CD14-positive monocyte (primary cell): Measurements from ENCODE around the gene DPH6. TPM values are rescaled to one million over a fixed set of nuclear protein-coding genes. Genes with fewer than 3 reads are reported as not detected.

Experiments used
- DNase-seq, 3 donors: peaks; one replicate each; pipeline ENCODE4 v3.0.0-alpha.2; 2011 to 2022
- H2AFZ ChIP-seq: 2 replicates; pipeline ENCODE4 v1.6.0; 2012; ENCODE audit warnings: mild to moderate bottlenecking, low read depth, low read length, inconsistent platforms; ENCODE audit not compliant: insufficient read depth, poor library complexity, severe bottlenecking
- H3K27ac ChIP-seq, 2 donors: 1 replicate in 1 of 2; 2 replicates in 1 of 2; pipeline ENCODE4 v1.5.1; 2012 to 2013; ENCODE audit warnings: low read length in 2 of 2, control low read depth in 1 of 2, inconsistent platforms in 1 of 2, low read depth in 1 of 2, mild to moderate bottlenecking in 1 of 2
- H3K27me3 ChIP-seq, 2 donors: one replicate each; pipeline versions ENCODE4 v1.6.0 to v1.6.1; 2011 to 2013; ENCODE audit warnings: low read length in 2 of 2; ENCODE audit not compliant: control insufficient read depth in 2 of 2, insufficient read depth in 2 of 2
- H3K36me3 ChIP-seq, 2 donors: replicated peaks in 1 of 2; 1 replicate in 1 of 2; 2 replicates in 1 of 2; pipeline versions ENCODE4 v1.5.1 to v1.6.1; 2012 to 2013; ENCODE audit warnings: low read length in 2 of 2, control low read depth in 1 of 2, inconsistent platforms in 1 of 2, mild to moderate bottlenecking in 1 of 2; ENCODE audit not compliant: insufficient read depth in 2 of 2, control insufficient read depth in 1 of 2
- H3K4me1 ChIP-seq, 2 donors: 1 replicate in 1 of 2; 2 replicates in 1 of 2; pipeline versions ENCODE4 v1.5.1 to v1.6.1; 2012 to 2013; ENCODE audit warnings: low read length in 2 of 2, control low read depth in 1 of 2, inconsistent platforms in 1 of 2, mild to moderate bottlenecking in 1 of 2, moderate library complexity in 1 of 2; ENCODE audit not compliant: insufficient read depth in 2 of 2, control insufficient read depth in 1 of 2
- H3K4me2 ChIP-seq: replicated peaks from 2 replicates; pipeline ENCODE3; 2012; ENCODE audit warnings: low read length, moderate library complexity, mild to moderate bottlenecking; ENCODE audit not compliant: poor library complexity, severe bottlenecking; ENCODE audit errors: extremely low read depth
- H3K4me3 ChIP-seq, 3 experiments: fragments of 200-600 bp in 1 of 3; sonication (generic) in 1 of 3; replicated peaks in 1 of 3; 1 replicate in 2 of 3; 2 replicates in 1 of 3; pipeline ENCODE4 v1.5.1; 2011 to 2013; ENCODE audit warnings: low read length in 3 of 3, mild to moderate bottlenecking in 3 of 3, control low read depth in 2 of 3, low read depth in 2 of 3, inconsistent platforms in 1 of 3, moderate library complexity in 1 of 3
- H3K79me2 ChIP-seq: 2 replicates; pipeline ENCODE4 v1.6.0; 2012; ENCODE audit warnings: mild to moderate bottlenecking, control low read depth, inconsistent platforms, low read length, moderate library complexity; ENCODE audit not compliant: insufficient read depth
- H3K9ac ChIP-seq: 2 replicates; pipeline ENCODE4 v1.6.0; 2017; ENCODE audit warnings: low read length, mild to moderate bottlenecking; ENCODE audit not compliant: insufficient read depth, poor library complexity, severe bottlenecking
- H3K9me3 ChIP-seq, 2 donors: replicated peaks in 1 of 2; 1 replicate in 1 of 2; 2 replicates in 1 of 2; pipeline versions ENCODE4 v1.5.1 to v1.6.1; 2012 to 2013; ENCODE audit warnings: low read length in 2 of 2, control low read depth in 1 of 2; ENCODE audit not compliant: control insufficient read depth in 1 of 2, insufficient read depth in 1 of 2
- H4K20me1 ChIP-seq: 2 replicates; pipeline ENCODE4 v1.6.0; 2012; ENCODE audit warnings: mild to moderate bottlenecking, low read length, control low read depth, moderate library complexity; ENCODE audit not compliant: insufficient read depth
- H3K27ac Mint-ChIP-seq, 7 donors: one replicate each; pipeline ENCODE4 v1.8.0; 2020; ENCODE audit warnings: mild to moderate bottlenecking in 7 of 7, mixed read lengths in 7 of 7, moderate library complexity in 6 of 7, inconsistent platforms in 2 of 7
- H3K27me3 Mint-ChIP-seq, 3 donors: one replicate each; pipeline ENCODE4 v1.8.0; 2021 to 2022; ENCODE audit warnings: low read depth in 3 of 3, mild to moderate bottlenecking in 3 of 3, mixed read lengths in 3 of 3, moderate library complexity in 3 of 3, inconsistent platforms in 1 of 3
- H3K36me3 Mint-ChIP-seq, 2 donors: one replicate each; pipeline ENCODE4 v1.8.0; 2020; ENCODE audit warnings: mixed read lengths in 2 of 2, inconsistent platforms in 1 of 2, mild to moderate bottlenecking in 1 of 2
- H3K4me1 Mint-ChIP-seq: one replicate; pipeline ENCODE4 v1.8.0; 2020; ENCODE audit warnings: mild to moderate bottlenecking, mixed read lengths
- H3K4me3 Mint-ChIP-seq, 2 donors: one replicate each; pipeline ENCODE4 v1.8.0; 2020; ENCODE audit warnings: mild to moderate bottlenecking in 2 of 2, mixed read lengths in 2 of 2, moderate library complexity in 1 of 2
- H3K9me3 Mint-ChIP-seq, 7 donors: one replicate each; pipeline ENCODE4 v1.8.0; 2020 to 2022; ENCODE audit warnings: mixed read lengths in 7 of 7, mild to moderate bottlenecking in 6 of 7, moderate library complexity in 6 of 7, inconsistent platforms in 2 of 7
- CTCF ChIP-seq: fragments of 200-600 bp; IDR thresholded peaks from one replicate; pipeline ENCODE4 v1.8.0; 2022; ENCODE audit warnings: antibody characterized with exemption, mild to moderate bottlenecking
- WGBS: methylation state at CpG from one replicate; pipeline ENCODE4 v1.1.5; 2013; ENCODE audit warnings: missing lambda C conversion rate; ENCODE audit not compliant: insufficient coverage; 5-methylcytosine and 5-hydroxymethylcytosine counted together
- intact Hi-C, 2 donors: fragments of 100-400 bp; cut with micrococcal nuclease; formaldehyde crosslinking; loops; one replicate each; pipeline versions ENCODE4 v1.15.0 to v1.15.1; 2023
- polyA plus RNA-seq, 3 donors: library from polyadenylated mRNA; depleted of rRNA in 1 of 3; unstranded in 2 of 3; stranded (reverse) in 1 of 3; fragments of 300-500 nt in 2 of 3; fragments of >200 nt in 1 of 3; fragmentation: Illumina TruSeq in 2 of 3; gene quantifications; 1 replicate in 2 of 3; 2 replicates in 1 of 3; pipeline ENCODE4 v1.2.3, GENCODE V29; 2012 to 2021

Gene DPH6
- polyA plus RNA-seq, 3 donors = 7.6 to 18.2 (median 13.6) TPM

- Mint-ChIP-seq H3K27me3 (no peaks in the 10 kb centered on the region), H3K9me3 (no peaks in the 10 kb centered on the region), H3K4me1 (peaks cover 5% of the 10 kb centered on the region), H3K36me3 (peaks cover 8 to 10% of the 10 kb centered on the region in 2 donors), H3K27ac (no peak overlapping the region), H3K4me3 (no peak overlapping the region)
- no peaks in the 10 kb centered on the region for H3K9me3 ChIP-seq
- H3K4me2 ChIP-seq = no peak overlapping the region
- no peak overlapping the region for H3K9ac ChIP-seq
- intact Hi-C loops = no loop called here
- H2AFZ ChIP-seq = no peak overlapping the region
- H3K4me3 ChIP-seq = no peak overlapping the region
- no peaks in the 10 kb centered on the region for H3K79me2 ChIP-seq
- DNase-seq = no peak
- H3K27me3 ChIP-seq = no peaks in the 10 kb centered on the region
- H3K36me3 ChIP-seq = peaks cover 0 to 6% of the 10 kb centered on the region in 2 donors
- no peaks in the 10 kb centered on the region for H4K20me1 ChIP-seq
- no CpG with 5 or more reads among the region's 2 CpGs for WGBS
- H3K4me1 ChIP-seq = peaks cover 1 to 2% of the 10 kb centered on the region in 2 donors
- no peak for TF ChIP-seq CTCF
- H3K27ac ChIP-seq = no peak overlapping the region
These were observed 5.9 kb downstream of the DPH6 start for GRCh38 chr15:35540021-35540420.

DNA sequence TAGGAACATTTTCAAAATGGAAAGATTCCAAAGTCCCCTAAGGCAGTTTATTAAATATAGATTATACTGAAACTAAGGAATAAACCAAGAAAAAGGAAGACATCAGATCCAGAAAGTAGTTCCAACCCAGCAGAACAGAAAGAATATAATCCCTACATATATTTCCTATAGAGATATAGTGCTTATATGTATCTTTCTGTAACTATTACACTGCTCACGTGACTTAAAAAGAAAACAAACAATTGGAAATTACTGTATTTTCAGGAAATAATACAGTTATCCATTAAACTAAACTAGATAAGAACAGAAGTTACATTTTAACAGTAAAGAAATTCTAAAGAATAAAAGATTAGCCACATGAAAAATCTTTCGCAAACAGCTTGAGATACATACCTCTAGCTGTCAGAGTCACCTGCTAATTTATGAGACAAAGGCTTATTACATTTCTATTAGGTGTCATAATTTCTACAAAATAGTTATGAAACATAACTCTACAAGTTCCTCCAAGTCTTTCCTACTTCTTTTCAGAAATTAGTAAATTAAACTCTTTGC, 10.5 kb downstream of the DPH6 start:
- peaks cover 17 to 23% of the 10 kb centered on the region in 2 donors for H3K36me3 Mint-ChIP-seq
- H3K27me3 Mint-ChIP-seq = no peaks in the 10 kb centered on the region
- no peak overlapping the region for H2AFZ ChIP-seq
- H3K4me2 ChIP-seq = no peak overlapping the region
- no peaks in the 10 kb centered on the region for H3K4me1 Mint-ChIP-seq
- no peak overlapping the region for H3K27ac Mint-ChIP-seq
- no peak overlapping the region for H3K4me3 Mint-ChIP-seq
- no peak overlapping the region for H3K9ac ChIP-seq
- no peaks in the 10 kb centered on the region for H3K9me3 Mint-ChIP-seq
- H3K79me2 ChIP-seq = no peaks in the 10 kb centered on the region
- no peaks in the 10 kb centered on the region for H3K9me3 ChIP-seq
- H3K4me1 ChIP-seq = no peaks in the 10 kb centered on the region
- no peak for TF ChIP-seq CTCF
- no peak overlapping the region for H3K27ac ChIP-seq
- no peaks in the 10 kb centered on the region for H3K27me3 ChIP-seq
- H3K4me3 ChIP-seq = no peak overlapping the region
- no peak for DNase-seq
- H3K36me3 ChIP-seq = peaks cover 6 to 8% of the 10 kb centered on the region in 2 donors
- no peaks in the 10 kb centered on the region for H4K20me1 ChIP-seq
- intact Hi-C loops = no loop called here
- WGBS = no CpG with 5 or more reads among the region's 2 CpGs
